Mucosa of descending colon (tissue), 3 donors: ENCODE data around the gene CPEB1. TPM values are rescaled to one million over a fixed set of nuclear protein-coding genes. Genes with fewer than 3 reads are reported as not detected.

Experiments used
- ATAC-seq: fragments of 200-7000 bp; cut with Tn5 transposase; one replicate; pipeline ENCODE4 v1.9.1; 2020; ENCODE audit warnings: mild to moderate bottlenecking, moderate library complexity
- DNase-seq, 3 donors: peaks; one replicate each; pipeline ENCODE4 v3.0.0-alpha.2; 2020
- H3K36me3 ChIP-seq: fragments of 200-600 bp; one replicate; pipeline ENCODE4 v1.8.0; 2021; ENCODE audit warnings: low read depth, mild to moderate bottlenecking
- H3K4me1 ChIP-seq: fragments of 200-600 bp; one replicate; pipeline ENCODE4 v1.8.0; 2021; ENCODE audit warnings: low read depth, mild to moderate bottlenecking
- H3K4me3 ChIP-seq: fragments of 200-600 bp; one replicate; pipeline ENCODE4 v1.8.0; 2021; ENCODE audit warnings: mild to moderate bottlenecking
- H3K9me3 ChIP-seq: fragments of 200-600 bp; one replicate; pipeline ENCODE4 v1.8.0; 2021; ENCODE audit warnings: mild to moderate bottlenecking
- intact Hi-C, 2 donors: fragments of 100-400 bp; cut with DNase I in 1 of 2; cut with micrococcal nuclease in 1 of 2; formaldehyde crosslinking; loops; one replicate each; pipeline versions ENCODE4 v1.11.0 to v1.11.1; 2022; cut with DNase I, micrococcal nuclease
- total RNA-seq, 3 donors: library from RNA; stranded (reverse); fragmentation: NEBNext Ultra II Directional in 2 of 3; extraction: Animal tissue kit (Norgen Biotek cat#: 25700) in 2 of 3; gene quantifications; one replicate each; pipeline versions ENCODE4 v1.2.1 to v1.2.4, GENCODE V29; 2021 to 2023
- TF ChIP-seq, protein P1 (sequence below): fragments of 200-600 bp; IDR thresholded peaks from one replicate; pipeline ENCODE4 v1.8.0; 2022; ENCODE audit warnings: antibody characterized with exemption, mild to moderate bottlenecking
- donor health status: DM: no; HTN: no; CAD: no; lungs with moderate emphysema.
- donor health status: DM: no; HTN: no; CAD: no.
- donor health status: DM: no; HTN: yes; CAD: no.

Gene CPEB1
- total RNA-seq, 3 donors from 2014 or later, result 0.61 to 11.8 (median 1.4) TPM

DNA sequence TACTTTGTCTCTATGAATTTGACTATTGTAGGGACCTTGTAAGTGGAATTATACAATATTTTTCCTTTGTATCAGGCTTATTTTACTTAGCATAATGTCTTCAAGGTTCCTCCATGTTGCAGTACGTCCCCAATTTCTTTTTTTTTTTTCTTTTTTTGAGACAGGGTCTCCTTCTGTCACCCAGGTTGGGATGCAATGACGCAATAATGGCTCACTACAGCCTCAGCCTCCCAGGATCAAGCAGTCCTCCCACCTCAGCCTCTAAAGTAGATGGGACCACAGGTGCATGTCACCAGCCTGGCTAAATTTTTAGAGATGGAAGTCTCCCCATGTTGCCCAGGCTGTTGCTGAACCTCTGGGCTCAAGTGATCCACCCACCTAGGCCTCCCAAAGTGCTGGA, 66.5 kb downstream of the CPEB1 start:
- H3K36me3 ChIP-seq, result no peaks in the 10 kb centered on the region
- TF ChIP-seq, protein P1, sequence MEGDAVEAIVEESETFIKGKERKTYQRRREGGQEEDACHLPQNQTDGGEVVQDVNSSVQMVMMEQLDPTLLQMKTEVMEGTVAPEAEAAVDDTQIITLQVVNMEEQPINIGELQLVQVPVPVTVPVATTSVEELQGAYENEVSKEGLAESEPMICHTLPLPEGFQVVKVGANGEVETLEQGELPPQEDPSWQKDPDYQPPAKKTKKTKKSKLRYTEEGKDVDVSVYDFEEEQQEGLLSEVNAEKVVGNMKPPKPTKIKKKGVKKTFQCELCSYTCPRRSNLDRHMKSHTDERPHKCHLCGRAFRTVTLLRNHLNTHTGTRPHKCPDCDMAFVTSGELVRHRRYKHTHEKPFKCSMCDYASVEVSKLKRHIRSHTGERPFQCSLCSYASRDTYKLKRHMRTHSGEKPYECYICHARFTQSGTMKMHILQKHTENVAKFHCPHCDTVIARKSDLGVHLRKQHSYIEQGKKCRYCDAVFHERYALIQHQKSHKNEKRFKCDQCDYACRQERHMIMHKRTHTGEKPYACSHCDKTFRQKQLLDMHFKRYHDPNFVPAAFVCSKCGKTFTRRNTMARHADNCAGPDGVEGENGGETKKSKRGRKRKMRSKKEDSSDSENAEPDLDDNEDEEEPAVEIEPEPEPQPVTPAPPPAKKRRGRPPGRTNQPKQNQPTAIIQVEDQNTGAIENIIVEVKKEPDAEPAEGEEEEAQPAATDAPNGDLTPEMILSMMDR, result no peak

DNA sequence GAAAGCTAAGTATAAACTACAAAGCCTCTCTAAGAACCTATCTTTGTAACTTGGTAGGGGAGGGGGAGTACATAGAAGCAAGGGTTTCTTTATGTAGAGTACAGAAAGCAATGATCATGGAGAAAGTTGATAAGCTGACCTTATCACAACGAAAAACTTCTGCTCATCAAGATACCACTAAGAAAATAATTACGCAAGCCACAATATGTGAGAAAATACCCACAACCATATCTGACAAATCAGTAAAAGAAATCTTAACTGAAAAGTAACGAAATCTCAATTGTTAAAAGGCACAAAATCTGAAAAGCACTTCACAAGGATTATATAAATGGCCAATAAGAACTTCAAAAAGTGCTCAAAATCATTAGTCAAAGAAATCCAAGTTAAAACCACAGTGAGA, 71.8 kb downstream of the CPEB1 start:
- TF ChIP-seq, protein P1, result no peak
- DNase-seq, result no peak
- Histone ChIP-seq H3K4me1 (no peaks in the 10 kb centered on the region), H3K9me3 (no peaks in the 10 kb centered on the region), H3K36me3 (no peaks in the 10 kb centered on the region), H3K4me3 (no peak overlapping the region)
- intact Hi-C loops, result no loop called here
- no peak for ATAC-seq

More for the DNA sequence above, 66.5 kb downstream of the CPEB1 start:
- DNase-seq, result no peak
- intact Hi-C loops, result no loop called here
- ATAC-seq, result no peak
- Histone ChIP-seq H3K4me1 (no peaks in the 10 kb centered on the region), H3K9me3 (no peaks in the 10 kb centered on the region), H3K4me3 (no peak overlapping the region)

DNA sequence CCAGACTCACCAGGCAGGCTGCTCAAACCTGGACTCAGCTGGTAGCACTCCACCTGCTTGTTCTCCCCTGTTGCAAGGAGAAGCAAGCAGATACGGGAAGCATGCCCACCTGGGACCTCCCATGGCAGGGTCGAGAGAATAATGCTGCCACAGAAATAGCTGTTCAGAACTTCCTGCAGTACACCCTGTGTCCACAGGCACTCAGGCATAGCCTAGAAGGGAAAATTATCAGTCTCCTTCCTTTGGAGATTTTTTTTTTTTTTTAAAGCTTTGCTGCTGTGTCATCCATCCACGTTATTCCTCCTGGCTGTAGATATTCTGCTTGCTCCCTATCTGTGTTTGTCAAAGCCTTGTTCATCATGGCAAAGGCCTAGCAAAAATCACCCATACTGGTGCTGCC, 74.2 kb downstream of the CPEB1 start:
- intact Hi-C loops, result no loop called here

GRCh38 chr15:82572311-82572710, 74.9 kb downstream of the CPEB1 start:
- ATAC-seq (no peak), DNase-seq (no peak)
- TF ChIP-seq, protein P1, result no peak
- intact Hi-C loops, result no loop called here
- Histone ChIP-seq H3K4me1 (no peaks in the 10 kb centered on the region), H3K4me3 (no peak overlapping the region), H3K9me3 (no peaks in the 10 kb centered on the region), H3K36me3 (no peaks in the 10 kb centered on the region)

More for the DNA sequence above, 74.2 kb downstream of the CPEB1 start:
- H3K36me3 ChIP-seq, result no peaks in the 10 kb centered on the region
- DNase-seq, result no peak
- no peaks in the 10 kb centered on the region for H3K4me1 ChIP-seq
- TF ChIP-seq, protein P1, result no peak
- H3K9me3 ChIP-seq, result no peaks in the 10 kb centered on the region
- no peak overlapping the region for H3K4me3 ChIP-seq
- no peak for ATAC-seq

GRCh38 chr15:82571722-82572222, 75.4 kb downstream of the CPEB1 start:
- TF ChIP-seq, protein P1, result no peak
- no peaks in the 10 kb centered on the region for H3K4me1 ChIP-seq
- ATAC-seq (peak; percentile 69), DNase-seq (peak; percentile 34 to 58 (median 35))
- no peak overlapping the region for H3K4me3 ChIP-seq
- no peaks in the 10 kb centered on the region for H3K9me3 ChIP-seq
- H3K36me3 ChIP-seq, result no peaks in the 10 kb centered on the region
- intact Hi-C loops, result no loop called here
